Stromal cell of bone marrow (primary cell): Measurements from ENCODE around the gene UACA.

Experiments used
- DNase-seq: peaks from one replicate; pipeline ENCODE4 v3.0.0-alpha.2; 2012; ENCODE audit warnings: low read depth

The UACA gene

GRCh38 chr15:70707686-70708300 is 55.6 kb downstream of the UACA start:
- DNase-seq = no peak

- DNase-seq = no peak
Observed at GRCh38 chr15:70704731-70705130, 58.6 kb downstream of the UACA start.

- DNase-seq = no peak
Observed at GRCh38 chr15:70704166-70704565, 59.2 kb downstream of the UACA start.

- no peak for DNase-seq
Observed at GRCh38 chr15:70703096-70703878, 60.1 kb downstream of the UACA start.

- no peak for DNase-seq
Observed at GRCh38 chr15:70702584-70702983, 60.8 kb downstream of the UACA start.

DNA sequence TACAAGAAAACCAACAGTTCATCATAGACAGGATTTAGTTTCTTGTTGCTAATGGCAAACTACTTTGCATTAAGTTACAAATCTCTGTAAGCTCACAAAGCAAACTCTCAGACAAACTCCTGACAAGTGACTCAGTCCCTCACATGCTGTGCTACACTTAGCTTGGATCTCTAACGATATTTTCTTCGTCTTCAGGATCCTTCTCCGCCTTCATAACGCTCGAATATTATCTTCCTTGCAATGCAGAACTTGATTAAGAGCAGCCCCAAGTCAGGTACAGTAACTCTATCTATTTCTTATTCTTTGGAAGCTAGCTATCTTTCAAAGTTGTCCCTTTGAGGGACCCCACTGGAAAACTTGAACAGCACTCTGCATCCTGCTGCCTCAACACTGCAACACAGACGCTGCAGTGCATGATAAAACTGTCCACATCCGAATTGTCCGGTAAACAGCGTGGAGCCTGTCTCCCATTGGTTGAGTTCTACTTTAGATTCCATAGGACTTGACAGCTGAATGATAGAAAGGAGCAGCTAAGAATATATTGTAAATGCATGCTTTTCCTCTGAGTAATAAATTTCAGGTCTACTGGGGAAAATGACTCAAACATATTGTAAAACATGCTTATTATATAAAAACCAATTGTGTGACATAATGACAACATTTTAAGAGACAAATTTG is 61.3 kb downstream of the UACA start:
- DNase-seq = peak; percentile 66

DNA sequence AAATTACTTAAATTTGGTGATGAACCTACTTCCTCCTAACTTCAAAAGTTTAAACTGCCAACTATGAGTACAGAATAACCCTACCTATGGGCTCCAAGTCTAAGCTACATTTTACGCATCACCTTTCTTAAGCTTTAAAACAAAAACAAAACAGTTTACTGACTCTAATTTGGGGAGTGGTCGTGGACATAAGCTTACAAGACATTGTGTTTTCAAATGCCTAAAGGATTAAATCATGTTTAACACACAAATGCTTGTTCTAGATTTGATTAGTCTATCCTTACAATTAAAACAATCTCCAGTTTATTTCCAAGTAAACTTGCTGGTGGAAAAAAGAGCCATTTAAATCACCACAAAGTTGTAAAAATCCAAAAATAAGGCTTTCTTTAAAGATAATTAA is 62.2 kb downstream of the UACA start:
- no peak for DNase-seq

GRCh38 chr15:70699890-70700289 is 63.5 kb downstream of the UACA start:
- DNase-seq = no peak

DNA sequence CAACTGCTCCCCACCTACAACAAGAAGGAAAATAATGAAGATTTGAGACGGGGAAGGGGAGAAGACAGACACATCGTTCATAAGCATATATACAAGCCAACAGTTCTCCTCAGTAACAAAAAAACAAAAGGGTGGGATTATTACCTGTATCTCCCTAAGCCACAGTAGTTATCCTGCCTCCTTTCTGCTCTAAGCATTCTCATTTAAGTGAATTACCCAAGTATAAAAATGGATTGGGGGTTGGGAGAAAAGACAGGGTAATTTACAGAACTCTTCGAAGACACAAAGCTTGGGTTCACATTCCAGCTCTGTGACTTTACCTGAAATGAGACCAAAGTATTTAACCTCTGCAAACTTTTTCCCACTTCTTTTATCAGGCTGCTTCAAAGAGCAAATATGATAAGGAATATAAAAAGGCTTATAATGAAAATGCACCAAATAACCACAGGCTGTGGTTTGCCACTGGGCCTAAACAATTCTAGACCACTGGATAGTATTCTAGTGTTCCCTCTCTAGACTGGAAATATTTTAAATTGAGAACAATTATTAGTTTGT is 64.4 kb downstream of the UACA start:
- DNase-seq = no peak

DNA sequence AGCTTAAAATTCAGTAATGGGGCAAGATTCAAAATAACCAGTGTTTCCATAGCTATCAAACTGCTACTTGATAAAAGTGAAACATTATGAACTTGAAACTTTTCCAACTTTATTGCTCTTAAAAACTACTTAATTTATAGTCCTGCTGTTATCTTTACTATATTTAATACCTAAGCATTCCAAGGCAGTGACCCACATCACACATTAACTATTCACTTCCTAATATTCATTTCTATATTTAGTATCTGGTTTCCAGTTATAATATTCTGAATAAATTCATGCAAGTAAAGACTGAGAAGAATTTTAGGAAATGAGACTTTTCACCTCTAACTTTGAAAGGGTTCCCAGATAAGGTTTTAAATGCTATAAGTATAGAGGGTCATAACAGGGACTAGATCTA is 64.9 kb downstream of the UACA start:
- DNase-seq = no peak

- no peak for DNase-seq
Observed at GRCh38 chr15:70690491-70691276, 72.7 kb downstream of the UACA start.

DNA sequence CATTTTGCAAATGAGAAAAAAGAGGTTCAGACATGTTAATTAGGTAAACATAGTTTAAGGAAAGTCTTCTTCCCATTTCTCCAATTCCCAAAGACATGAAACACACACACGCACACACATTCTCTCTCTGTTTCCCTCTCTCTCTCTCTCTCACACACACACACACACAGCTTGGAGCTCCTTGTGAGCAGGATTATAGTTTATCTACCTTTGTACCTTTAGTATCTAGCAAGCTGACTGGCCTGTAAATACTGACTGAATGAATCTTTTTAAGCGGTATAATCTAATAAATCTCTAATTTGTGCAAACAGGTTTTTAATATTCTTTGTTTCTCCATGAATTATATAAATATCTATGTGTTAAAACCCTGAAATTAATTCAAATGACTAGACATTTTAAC is 73.3 kb downstream of the UACA start:
- no peak for DNase-seq

DNA sequence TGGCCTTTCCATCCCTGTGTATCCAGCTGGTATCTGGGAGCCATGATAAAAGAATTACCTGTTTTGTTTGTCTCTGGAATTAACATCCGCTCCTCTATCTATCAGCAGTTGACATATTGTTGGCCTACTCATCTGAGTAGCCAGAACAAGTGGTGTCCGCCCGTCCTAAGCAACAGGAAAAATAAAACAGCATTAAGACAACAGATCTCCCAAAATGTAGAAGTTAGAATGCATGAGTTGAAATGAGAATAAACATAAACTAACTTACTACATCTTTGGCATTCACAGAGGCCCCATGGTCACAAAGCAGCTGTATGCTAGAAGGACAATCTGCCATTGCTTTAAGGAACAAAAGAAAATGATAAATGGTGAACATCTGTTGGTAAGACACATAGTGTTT is 75.9 kb downstream of the UACA start:
- no peak for DNase-seq

DNA sequence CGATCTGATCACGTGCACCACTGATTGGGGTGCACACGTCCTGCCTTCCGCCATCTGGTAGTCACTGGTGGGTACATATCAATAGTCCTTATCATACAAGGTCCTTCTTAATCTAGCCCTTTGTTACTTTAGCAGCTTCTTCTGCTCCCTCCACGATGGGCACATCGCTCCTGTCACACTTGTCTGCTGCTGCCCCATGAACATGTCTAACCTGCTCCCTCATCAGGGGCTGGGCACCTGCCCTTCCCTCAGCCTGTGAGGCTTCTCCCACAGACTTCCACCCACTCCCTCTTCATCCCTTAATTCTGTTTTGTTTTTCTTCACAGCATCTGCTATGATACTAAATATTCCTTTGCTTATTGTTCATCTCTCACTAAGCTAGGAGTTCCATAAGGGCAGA is 82.5 kb downstream of the UACA start:
- no peak for DNase-seq

DNA sequence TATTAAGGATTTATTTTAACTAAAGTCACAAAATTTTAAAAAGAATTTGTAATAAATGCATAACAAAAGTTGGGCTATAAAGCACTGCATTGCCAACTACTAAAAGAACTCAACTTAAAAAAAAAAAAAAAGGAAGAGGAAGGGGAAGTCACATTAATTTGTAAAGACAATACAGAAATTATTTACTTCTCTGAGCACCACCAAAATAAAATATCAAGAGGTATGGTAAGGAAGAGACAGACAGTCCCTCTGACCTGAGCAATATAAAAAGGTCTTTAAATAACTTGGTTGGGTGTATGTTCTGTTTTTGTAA is 83.5 kb downstream of the UACA start:
- no peak for DNase-seq

GRCh38 chr15:70672081-70672480 is 91.3 kb downstream of the UACA start:
- DNase-seq = no peak

- no peak for DNase-seq
Observed at GRCh38 chr15:70670680-70671079, 92.7 kb downstream of the UACA start.

- DNase-seq = no peak
Observed at GRCh38 chr15:70669966-70670658, 93.2 kb downstream of the UACA start.

- DNase-seq = no peak
Observed at GRCh38 chr15:70669006-70669602, 94.3 kb downstream of the UACA start.

DNA sequence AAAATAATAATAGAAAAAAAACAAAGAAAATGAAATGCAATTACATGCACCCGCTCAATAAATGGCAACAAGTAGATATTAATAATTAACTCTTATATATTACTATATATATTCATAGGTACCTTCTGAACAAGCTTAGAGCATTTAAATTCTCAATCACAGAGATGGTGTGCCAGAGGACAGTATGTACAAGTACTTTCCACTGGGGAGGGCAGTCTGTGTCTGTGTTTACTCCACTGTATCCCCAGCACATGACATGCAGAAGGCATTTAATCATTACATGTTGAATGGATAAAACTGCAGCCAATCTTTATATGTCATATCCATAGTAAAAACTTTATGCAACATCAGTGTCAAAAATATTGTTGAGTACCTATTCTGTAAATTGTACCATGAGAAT is 97.8 kb downstream of the UACA start:
- DNase-seq = no peak

- DNase-seq = no peak
Observed at GRCh38 chr15:70664494-70664893, 98.9 kb downstream of the UACA start.
